Stimulated activated naive CD8-positive, alpha-beta T cell treated with anti-CD3 and anti-CD28 coated beads, Interleukin-15, Interleukin-2, amounts not matched to agents 100 ng/mL and 50 ng/mL, for 24 hours (primary cell): ENCODE data around the gene ZNF263.
"Not testable (repeated sequence)": the region's sequence is repeated elsewhere in the genome, so short reads cannot be mapped to it uniquely, and the experiment has no call there.

Source experiments
- H3K27ac Mint-ChIP-seq: one replicate; pipeline ENCODE4 v1.8.0; 2021; ENCODE audit warnings: mild to moderate bottlenecking, mixed read lengths
- H3K27me3 Mint-ChIP-seq: one replicate; pipeline ENCODE4 v1.8.0; 2021; ENCODE audit warnings: mixed read lengths
- H3K36me3 Mint-ChIP-seq: one replicate; pipeline ENCODE4 v1.8.0; 2021; ENCODE audit warnings: low read depth, mixed read lengths
- H3K4me1 Mint-ChIP-seq: one replicate; pipeline ENCODE4 v1.8.0; 2021; ENCODE audit warnings: low read depth, mixed read lengths
- H3K4me3 Mint-ChIP-seq: one replicate; pipeline ENCODE4 v1.8.0; 2021; ENCODE audit warnings: mild to moderate bottlenecking, mixed read lengths
- H3K9me3 Mint-ChIP-seq: one replicate; pipeline ENCODE4 v1.8.0; 2021; ENCODE audit warnings: mixed read lengths

ZNF263 gene

DNA sequence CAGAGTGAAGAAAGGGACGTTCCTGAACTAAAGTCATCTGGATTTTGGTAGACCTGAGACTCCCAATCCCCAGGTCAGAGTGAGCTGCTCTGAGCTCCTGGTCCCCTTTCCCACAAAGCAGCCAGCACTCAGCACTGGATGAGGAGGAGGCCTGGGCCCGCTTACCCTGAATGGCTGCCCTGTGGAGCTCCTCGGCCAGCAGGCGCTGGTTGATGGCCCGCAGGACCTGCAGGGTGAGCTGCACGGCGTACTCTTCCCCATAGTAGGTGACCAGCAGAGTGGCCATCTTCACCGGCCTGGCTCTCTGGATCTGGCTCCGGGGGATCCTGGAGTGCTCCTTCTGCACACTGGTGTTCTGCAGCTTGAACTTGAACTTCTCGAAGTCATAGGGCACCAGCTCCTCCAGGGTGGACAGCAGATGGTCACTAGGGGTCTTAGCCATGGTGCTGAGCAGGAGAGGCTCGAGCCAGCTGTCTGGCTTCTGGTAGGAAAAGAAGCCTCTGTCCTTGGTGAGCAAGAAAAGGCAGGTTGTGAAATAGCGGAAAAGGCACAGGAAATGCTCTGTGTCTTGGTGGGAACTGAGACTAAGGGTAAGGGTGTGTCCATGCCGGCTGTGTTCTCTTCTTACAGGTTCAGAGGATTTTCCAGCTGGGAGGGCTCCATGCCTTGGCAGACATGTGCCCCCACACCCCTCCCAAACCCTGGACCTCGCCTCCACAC lies 27.0 kb upstream of the ZNF263 start, which contains the start of gene MEFV:
TSS of gene MEFV (minus strand) at position 488 of the 720 bp plus-strand sequence. CDS start at position 442, 46 bp downstream.
- H3K4me1 Mint-ChIP-seq, result no peaks in the 10 kb centered on the region
- H3K27ac Mint-ChIP-seq, result no peak within 1 kb of the TSS
- H3K9me3 Mint-ChIP-seq, result no peaks in the 10 kb centered on the region
- no peaks in the 10 kb centered on the region for H3K36me3 Mint-ChIP-seq
- no peak within 1 kb of the TSS for H3K4me3 Mint-ChIP-seq
- H3K27me3 Mint-ChIP-seq, result peaks cover 8% of the 10 kb centered on the region

- H3K4me1 Mint-ChIP-seq, result no peaks in the 10 kb centered on the region
- H3K9me3 Mint-ChIP-seq, result no peaks in the 10 kb centered on the region
Measured at GRCh38 chr16:3256866-3257465, 26.3 kb upstream of the ZNF263 start.

DNA sequence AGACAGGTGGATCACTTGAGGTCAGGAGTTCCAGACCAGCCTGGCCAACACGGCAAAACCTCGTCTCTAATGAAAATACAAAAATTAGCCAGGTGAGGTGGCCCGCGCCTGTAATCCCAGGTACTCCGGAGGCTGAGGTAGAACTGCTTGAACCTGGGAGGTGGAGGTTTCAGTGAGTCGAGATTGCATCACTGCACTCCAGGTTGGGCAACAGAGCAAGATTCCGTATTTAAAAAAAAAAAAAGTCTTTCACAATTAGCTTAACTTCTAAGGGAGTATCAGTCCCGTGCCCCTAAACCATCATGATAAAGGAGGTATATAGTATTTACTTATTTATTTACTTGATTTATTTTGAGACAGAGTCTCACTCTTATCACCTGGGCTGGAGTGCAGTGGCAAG lies 23.5 kb upstream of the ZNF263 start:
- Mint-ChIP-seq H3K9me3 (no peaks in the 10 kb centered on the region), H3K36me3 (peaks cover 2% of the 10 kb centered on the region), H3K4me1 (peaks cover 18% of the 10 kb centered on the region), H3K4me3 (no peak overlapping the region), H3K27me3 (peaks cover 5% of the 10 kb centered on the region), H3K27ac (no peak overlapping the region)

More at GRCh38 chr16:3256866-3257465, 26.3 kb upstream of the ZNF263 start:
- H3K27me3 Mint-ChIP-seq, result peaks cover 8% of the 10 kb centered on the region
- no peak overlapping the region for H3K4me3 Mint-ChIP-seq
- H3K36me3 Mint-ChIP-seq, result no peaks in the 10 kb centered on the region
- H3K27ac Mint-ChIP-seq, result no peak overlapping the region

DNA sequence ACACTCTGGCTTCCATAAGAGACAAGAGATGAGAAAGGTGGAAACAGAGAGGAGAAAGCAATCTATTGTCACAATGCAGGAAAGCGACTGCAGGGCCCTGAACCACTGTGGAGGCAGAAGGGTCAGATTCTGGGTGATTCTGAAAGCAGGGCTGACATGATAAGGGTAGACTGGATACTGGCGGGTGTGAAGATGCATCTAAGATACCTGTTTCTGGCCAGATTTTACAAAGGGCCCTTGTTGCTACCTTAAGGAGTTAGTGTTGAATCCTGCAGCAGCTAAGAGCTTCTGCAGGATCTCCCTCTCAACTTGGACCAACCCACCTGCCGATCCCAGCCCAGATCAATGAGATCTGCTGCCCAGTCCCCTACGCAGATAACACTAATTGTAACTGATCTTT lies 20.8 kb upstream of the ZNF263 start:
- Mint-ChIP-seq H3K27me3 (no peaks in the 10 kb centered on the region), H3K36me3 (peaks cover 16% of the 10 kb centered on the region), H3K4me3 (peak overlapping the region; percentile 86), H3K9me3 (no peaks in the 10 kb centered on the region), H3K27ac (peak overlapping the region; percentile 65), H3K4me1 (peaks cover 41% of the 10 kb centered on the region)

DNA sequence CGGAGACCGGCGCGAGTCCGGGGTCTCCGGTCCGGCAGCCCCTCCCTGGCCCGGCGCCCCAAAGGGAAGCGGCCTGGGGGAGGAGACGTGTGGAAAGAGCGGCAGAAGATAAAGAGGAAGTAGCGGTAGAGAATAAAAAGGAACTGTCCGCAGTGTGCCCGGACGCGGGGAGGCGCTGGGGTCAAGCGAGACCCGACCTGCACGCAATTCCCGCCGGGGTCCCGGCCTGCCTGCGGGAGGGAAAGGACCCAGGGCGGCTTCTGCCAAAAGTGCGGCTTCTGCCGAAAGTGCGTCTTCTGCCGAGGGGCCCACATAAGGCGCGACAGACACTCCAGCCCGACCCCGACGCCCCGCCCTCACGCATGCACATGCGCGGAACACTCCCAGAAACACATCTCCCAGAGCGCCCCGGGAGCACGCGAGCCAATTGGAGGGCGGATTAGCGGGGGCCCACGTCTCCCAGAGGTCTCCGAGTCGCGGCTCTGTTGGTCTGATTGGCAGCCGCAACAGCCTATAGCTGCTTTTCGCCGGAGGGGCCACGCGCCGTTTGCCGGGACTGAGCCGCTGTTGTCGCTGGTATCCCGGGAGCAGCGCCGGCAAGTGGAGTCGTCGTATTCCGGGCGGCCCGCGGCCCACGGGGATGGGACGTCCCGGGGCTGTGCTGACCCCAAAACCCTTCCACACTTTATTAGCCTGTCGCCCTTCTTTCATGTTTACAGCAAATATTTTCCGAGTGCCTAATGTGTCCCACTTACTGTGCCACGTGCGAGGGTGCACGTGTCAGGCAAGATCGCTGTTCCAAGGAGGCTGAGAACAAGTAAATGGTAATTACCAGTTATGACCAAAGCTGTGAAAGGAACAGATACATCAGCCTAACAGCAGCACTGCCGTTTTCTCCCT lies 18.9 kb upstream of the ZNF263 start:
- Mint-ChIP-seq H3K4me1 (peaks cover 41% of the 10 kb centered on the region), H3K4me3 (peak overlapping the region; percentile 86), H3K27ac (peak overlapping the region; percentile 93), H3K27me3 (no peaks in the 10 kb centered on the region), H3K9me3 (no peaks in the 10 kb centered on the region), H3K36me3 (peaks cover 26% of the 10 kb centered on the region)

DNA sequence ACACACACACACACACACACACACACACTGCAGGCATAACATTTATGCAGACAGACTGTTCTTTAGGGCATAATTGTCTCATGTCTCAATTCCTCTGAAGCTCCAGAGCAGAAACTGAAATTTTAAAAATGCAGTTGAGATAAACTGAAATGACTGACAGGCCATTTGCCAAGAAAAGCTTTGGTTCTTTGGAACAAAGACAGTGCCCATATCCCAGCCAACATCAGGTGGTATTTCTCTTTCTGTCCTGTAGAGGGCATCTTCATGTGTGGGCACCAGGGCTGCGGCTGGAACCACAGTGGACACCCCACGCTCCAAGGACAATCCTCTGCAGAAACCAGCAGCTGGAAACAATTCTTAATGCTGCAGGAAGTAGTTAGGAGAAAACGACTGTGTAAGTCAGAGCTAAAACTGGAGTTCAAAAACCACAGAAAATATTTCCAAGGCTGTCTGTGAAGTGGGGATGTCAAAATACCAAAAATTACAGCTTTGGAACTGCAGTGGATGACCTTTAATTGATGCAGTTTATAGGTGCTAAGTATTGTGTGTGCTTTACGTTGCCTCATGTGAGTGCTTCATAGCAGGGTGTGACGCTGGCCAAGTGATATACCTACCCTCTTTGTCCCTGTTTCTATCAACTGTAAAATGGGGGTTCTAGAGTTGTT lies 16.3 kb upstream of the ZNF263 start:
- no peaks in the 10 kb centered on the region for H3K9me3 Mint-ChIP-seq
- H3K36me3 Mint-ChIP-seq, result peaks cover 34% of the 10 kb centered on the region
- peak overlapping the region; percentile 41 for H3K27ac Mint-ChIP-seq
- no peaks in the 10 kb centered on the region for H3K27me3 Mint-ChIP-seq
- no peak overlapping the region for H3K4me3 Mint-ChIP-seq
- H3K4me1 Mint-ChIP-seq, result peaks cover 41% of the 10 kb centered on the region

- H3K27ac Mint-ChIP-seq, result no peak overlapping the region
- H3K9me3 Mint-ChIP-seq, result no peaks in the 10 kb centered on the region
- H3K4me3 Mint-ChIP-seq, result no peak overlapping the region
- peaks cover 30% of the 10 kb centered on the region for H3K4me1 Mint-ChIP-seq
- peaks cover 34% of the 10 kb centered on the region for H3K36me3 Mint-ChIP-seq
- H3K27me3 Mint-ChIP-seq, result no peaks in the 10 kb centered on the region
Measured at GRCh38 chr16:3268294-3268693, 15.0 kb upstream of the ZNF263 start.

- H3K4me3 Mint-ChIP-seq, H3K27ac Mint-ChIP-seq, H3K9me3 Mint-ChIP-seq, H3K27me3 Mint-ChIP-seq: not testable (repeated sequence)
- Mint-ChIP-seq H3K4me1 (peaks cover 14% of the 10 kb centered on the region), H3K36me3 (peaks cover 30% of the 10 kb centered on the region)
Measured at GRCh38 chr16:3270718-3271117, 12.6 kb upstream of the ZNF263 start.

- H3K9me3 Mint-ChIP-seq, H3K27me3 Mint-ChIP-seq, H3K4me3 Mint-ChIP-seq, H3K27ac Mint-ChIP-seq: not testable (repeated sequence)
- Mint-ChIP-seq H3K4me1 (peaks cover 12% of the 10 kb centered on the region), H3K36me3 (peaks cover 30% of the 10 kb centered on the region)
Measured at GRCh38 chr16:3271281-3271680, 12.0 kb upstream of the ZNF263 start.

DNA sequence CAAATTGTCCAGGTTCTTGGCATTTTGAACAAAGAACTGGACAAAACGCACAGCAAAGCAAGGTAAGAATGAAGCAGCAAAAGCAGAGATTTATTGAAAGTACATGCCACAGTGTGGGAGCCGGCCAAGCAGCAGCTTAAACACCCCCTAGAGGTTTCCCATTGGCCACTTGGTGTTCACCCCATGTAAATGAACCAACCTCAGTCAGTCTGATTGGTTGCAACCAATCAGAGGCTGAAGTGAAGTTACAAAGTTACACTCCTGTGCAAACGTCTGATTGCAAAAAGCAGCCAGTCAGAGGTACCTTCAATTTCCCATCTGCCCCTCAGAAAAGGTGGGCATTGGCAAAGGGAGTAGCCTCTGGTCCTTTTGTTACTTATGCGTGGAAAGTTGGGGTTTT lies 8.8 kb upstream of the ZNF263 start:
- no peak overlapping the region for H3K4me3 Mint-ChIP-seq
- no peak overlapping the region for H3K27ac Mint-ChIP-seq
- no peaks in the 10 kb centered on the region for H3K27me3 Mint-ChIP-seq
- H3K9me3 Mint-ChIP-seq, result no peaks in the 10 kb centered on the region
- no peaks in the 10 kb centered on the region for H3K4me1 Mint-ChIP-seq
- peaks cover 6% of the 10 kb centered on the region for H3K36me3 Mint-ChIP-seq

- no peak overlapping the region for H3K4me3 Mint-ChIP-seq
- H3K27ac Mint-ChIP-seq, result no peak overlapping the region
- no peaks in the 10 kb centered on the region for H3K4me1 Mint-ChIP-seq
- H3K36me3 Mint-ChIP-seq, result peaks cover 2% of the 10 kb centered on the region
- no peaks in the 10 kb centered on the region for H3K9me3 Mint-ChIP-seq
- no peaks in the 10 kb centered on the region for H3K27me3 Mint-ChIP-seq
Measured at GRCh38 chr16:3274947-3275346, 8.3 kb upstream of the ZNF263 start.

DNA sequence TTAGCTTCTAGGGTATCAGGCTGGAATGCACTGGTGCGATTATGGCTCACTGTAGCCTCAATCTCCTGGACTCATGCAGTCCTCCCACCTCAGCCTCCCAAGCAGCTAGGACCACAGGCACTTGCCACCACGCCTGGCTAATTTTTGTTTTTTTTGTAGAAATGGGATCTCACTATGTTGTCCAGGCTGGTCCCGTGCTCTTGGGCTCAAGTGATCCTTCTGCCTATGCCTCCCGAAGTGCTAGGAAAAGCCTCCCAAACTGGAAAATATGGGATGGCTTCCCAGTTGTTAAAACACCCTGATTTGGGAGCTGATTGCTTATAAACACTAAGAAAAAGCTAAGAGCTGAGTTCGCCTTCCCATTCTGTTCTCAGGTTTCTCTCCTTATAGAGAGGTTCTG lies 6.6 kb upstream of the ZNF263 start:
- Mint-ChIP-seq H3K27me3 (no peaks in the 10 kb centered on the region), H3K27ac (no peak overlapping the region), H3K36me3 (no peaks in the 10 kb centered on the region), H3K9me3 (no peaks in the 10 kb centered on the region), H3K4me3 (no peak overlapping the region), H3K4me1 (peaks cover 5% of the 10 kb centered on the region)

GRCh38 chr16:3281222-3281820 lies 2.0 kb upstream of the ZNF263 start:
- H3K36me3 Mint-ChIP-seq, result peaks cover 25% of the 10 kb centered on the region
- no peak overlapping the region for H3K27ac Mint-ChIP-seq
- no peaks in the 10 kb centered on the region for H3K9me3 Mint-ChIP-seq
- peaks cover 39% of the 10 kb centered on the region for H3K4me1 Mint-ChIP-seq
- H3K4me3 Mint-ChIP-seq, result peak overlapping the region; percentile 41
- H3K27me3 Mint-ChIP-seq, result no peaks in the 10 kb centered on the region

DNA sequence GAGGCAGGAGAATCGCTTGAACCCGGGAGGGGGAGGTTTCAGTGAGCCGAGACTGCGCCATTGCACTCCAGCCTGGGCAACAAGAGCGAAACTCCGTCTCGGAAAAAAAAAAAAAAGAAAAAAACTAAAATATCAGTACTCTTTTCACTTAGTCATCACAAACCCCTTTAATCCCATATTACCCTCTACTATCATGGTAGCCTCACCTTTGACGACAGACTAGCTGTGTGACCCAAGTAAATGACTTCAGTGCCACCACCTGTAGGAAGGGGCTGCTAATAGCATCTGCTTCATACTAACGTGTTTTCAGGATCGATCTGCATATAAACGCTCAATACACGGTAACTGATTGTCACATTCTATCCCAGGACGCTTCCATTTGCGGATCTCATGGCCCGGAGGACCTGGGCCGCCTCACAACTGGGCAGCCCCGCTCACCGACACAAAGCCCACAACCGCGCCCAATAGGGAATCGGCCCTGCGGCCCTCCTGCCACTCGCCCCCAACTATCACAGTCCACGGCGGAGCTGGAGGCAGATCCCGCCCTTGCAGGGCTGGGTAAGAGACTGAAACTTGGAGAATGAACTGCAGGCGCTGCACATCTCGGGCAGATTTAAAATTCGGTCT lies 1.1 kb upstream of the ZNF263 start:
- H3K27ac Mint-ChIP-seq, result peak overlapping the region; percentile 98
- peaks cover 34% of the 10 kb centered on the region for H3K36me3 Mint-ChIP-seq
- H3K4me1 Mint-ChIP-seq, result peaks cover 41% of the 10 kb centered on the region
- H3K4me3 Mint-ChIP-seq, result peak overlapping the region; percentile 93
- H3K9me3 Mint-ChIP-seq, result no peaks in the 10 kb centered on the region
- no peaks in the 10 kb centered on the region for H3K27me3 Mint-ChIP-seq
